Astrocyte of the cerebellum (primary cell): ENCODE data around the gene GAL3ST2.

ENCODE experiments used
- DNase-seq: peaks from one replicate; pipeline ENCODE4 v3.0.0-alpha.2; 2011; ENCODE audit warnings: low read depth
- H3K4me3 ChIP-seq: 2 replicates; pipeline ENCODE4 v1.5.1; 2011; ENCODE audit warnings: mild to moderate bottlenecking, low read depth, low read length, moderate library complexity
- in situ Hi-C: cut with HindIII; loops from 2 replicates; pipeline ENCODE4 v1.10.0; 2017; ENCODE audit warnings: low sequenced_read_pairs
- TF ChIP-seq, protein P1 (sequence below): IDR thresholded peaks from 2 replicates; pipeline ENCODE4 v1.5.1; 2012; ENCODE audit warnings: low read length, low read depth, moderate library complexity, mild to moderate bottlenecking; ENCODE audit errors: missing control alignments

GAL3ST2 gene

DNA sequence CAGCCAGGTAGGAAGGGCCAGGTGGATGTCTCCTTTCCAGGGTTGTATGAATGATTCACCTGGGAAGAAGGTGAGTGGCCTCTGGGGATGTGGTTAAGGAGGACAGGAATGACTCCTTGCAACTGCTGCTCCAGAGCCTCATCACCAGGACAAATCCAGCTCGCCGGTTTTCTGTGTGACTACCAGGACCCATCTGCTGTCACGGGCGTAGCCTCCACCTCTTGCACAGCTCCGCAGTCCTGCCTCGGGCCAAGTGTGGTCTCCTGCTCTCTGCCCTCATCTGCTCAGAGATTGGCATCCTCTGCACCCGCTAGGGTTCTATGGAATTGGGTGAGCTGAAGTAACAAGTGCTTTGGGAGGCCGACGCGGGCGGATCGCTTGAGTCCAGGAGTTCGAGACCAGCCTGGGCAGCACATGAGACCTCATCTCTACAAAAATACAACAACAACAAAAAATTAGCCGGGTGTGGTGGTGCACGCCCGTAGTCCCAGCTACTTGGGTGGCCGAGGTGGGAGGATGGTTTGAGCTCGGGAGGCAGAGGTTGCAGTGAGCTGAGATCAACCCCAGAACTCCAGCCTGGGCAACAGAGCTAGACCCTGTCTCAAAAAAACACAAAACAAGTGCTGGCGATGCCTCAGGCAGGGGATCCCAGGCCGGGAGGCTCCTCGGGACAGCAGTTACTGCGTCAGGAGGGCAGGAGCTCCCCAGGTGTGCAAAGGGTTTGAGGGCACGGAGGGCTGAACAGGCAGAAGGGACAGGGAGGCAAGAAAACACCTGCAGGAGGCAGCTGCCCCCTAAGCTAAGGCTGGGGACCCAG, 43.0 kb upstream of the GAL3ST2 start:
- DNase-seq: no peak
- in situ Hi-C loops: no loop called here

DNA sequence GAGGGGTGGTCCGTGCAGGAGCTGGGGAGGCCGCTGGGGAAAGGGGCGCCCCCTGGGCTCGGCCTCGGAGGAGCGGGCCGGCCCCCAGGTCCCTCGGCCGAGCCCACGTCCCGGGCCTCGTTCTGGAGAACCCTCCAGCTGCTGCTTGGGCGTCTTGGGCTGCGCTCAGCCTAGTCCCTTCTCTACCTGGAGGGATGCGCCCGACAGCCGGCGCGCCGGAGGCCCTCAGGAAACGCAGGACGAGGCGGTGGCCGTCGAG, 42.5 kb upstream of the GAL3ST2 start:
- in situ Hi-C loops: no loop called here
- TF ChIP-seq, protein P1, sequence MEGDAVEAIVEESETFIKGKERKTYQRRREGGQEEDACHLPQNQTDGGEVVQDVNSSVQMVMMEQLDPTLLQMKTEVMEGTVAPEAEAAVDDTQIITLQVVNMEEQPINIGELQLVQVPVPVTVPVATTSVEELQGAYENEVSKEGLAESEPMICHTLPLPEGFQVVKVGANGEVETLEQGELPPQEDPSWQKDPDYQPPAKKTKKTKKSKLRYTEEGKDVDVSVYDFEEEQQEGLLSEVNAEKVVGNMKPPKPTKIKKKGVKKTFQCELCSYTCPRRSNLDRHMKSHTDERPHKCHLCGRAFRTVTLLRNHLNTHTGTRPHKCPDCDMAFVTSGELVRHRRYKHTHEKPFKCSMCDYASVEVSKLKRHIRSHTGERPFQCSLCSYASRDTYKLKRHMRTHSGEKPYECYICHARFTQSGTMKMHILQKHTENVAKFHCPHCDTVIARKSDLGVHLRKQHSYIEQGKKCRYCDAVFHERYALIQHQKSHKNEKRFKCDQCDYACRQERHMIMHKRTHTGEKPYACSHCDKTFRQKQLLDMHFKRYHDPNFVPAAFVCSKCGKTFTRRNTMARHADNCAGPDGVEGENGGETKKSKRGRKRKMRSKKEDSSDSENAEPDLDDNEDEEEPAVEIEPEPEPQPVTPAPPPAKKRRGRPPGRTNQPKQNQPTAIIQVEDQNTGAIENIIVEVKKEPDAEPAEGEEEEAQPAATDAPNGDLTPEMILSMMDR: peak; percentile 19
- peak overlapping the region; percentile 77 for H3K4me3 ChIP-seq
- DNase-seq: no peak

More for the DNA sequence above, 43.0 kb upstream of the GAL3ST2 start:
- peak overlapping the region; percentile 77 for H3K4me3 ChIP-seq
- TF ChIP-seq, protein P1: no peak

DNA sequence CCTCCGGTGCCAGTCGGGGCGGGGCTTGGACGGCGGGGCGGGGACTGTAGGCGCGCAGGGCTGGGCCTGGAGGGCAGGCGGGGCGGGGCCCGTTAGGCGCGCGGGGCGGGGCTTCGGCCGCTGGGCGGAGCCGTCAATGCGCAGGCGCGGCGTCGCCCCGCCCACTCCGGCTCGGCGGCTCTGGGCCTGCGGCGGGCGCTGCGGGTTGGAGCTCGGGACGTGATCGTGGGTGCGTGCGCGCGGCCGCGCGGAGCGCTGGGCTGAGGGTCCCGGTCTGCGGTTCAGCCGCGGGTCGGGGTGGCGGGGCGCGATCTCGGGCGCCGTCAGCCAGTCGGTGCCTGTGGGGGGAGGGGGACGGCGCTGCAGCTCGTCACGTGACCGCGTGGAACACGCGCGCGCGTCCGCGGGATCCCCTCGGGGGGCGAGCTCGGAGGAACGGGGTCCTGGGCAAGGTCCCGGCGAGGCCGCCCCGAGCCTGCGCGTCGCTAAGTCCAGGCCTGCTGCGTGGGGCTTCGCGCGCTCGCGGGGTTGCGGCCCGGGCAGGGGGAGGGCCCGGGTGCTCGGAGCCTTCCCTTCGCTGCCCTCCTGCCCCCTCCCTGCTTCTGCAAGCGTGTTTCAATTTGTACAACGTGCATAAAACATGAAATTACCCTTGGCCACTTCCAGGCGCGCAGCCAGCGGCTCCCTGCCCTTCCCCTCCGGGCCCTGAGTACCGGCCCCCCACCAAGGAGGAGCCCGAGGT, 42.0 kb upstream of the GAL3ST2 start, which contains the start of gene D2HGDH:
Gene D2HGDH, plus strand, starts transcription at position 164 of the 742 bp plus-strand sequence. CDS start 595 bp downstream, outside the sequence.
- DNase-seq: peak; percentile 35

DNA sequence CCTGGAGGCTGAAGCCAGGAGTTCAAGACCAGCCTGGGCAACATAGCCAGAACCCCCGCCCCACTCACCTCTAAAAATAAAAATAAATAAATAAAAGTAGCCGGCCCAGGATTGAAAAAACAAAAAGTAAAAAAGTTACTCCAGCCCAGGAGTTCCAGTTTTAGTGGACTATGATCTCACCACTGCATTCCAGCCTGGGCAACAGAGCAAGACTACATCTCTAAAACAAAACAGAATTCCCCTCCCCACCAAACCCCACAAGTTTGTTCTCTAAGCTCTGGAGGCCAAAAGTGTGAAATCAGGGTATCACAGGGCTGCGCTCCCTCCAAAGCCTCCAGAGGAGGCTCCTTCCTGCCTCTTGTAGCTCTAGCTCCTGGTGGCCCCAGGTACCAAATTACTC, 40.5 kb upstream of the GAL3ST2 start:
- no peak for DNase-seq
- H3K4me3 ChIP-seq: no peak overlapping the region
- in situ Hi-C loops: no loop called here
- TF ChIP-seq, protein P1: no peak

More for the DNA sequence above, 42.0 kb upstream of the GAL3ST2 start, which contains the start of gene D2HGDH:
- in situ Hi-C loops: no loop called here
- peak within 1 kb of the TSS; percentile 77 for H3K4me3 ChIP-seq
- TF ChIP-seq, protein P1: no peak

DNA sequence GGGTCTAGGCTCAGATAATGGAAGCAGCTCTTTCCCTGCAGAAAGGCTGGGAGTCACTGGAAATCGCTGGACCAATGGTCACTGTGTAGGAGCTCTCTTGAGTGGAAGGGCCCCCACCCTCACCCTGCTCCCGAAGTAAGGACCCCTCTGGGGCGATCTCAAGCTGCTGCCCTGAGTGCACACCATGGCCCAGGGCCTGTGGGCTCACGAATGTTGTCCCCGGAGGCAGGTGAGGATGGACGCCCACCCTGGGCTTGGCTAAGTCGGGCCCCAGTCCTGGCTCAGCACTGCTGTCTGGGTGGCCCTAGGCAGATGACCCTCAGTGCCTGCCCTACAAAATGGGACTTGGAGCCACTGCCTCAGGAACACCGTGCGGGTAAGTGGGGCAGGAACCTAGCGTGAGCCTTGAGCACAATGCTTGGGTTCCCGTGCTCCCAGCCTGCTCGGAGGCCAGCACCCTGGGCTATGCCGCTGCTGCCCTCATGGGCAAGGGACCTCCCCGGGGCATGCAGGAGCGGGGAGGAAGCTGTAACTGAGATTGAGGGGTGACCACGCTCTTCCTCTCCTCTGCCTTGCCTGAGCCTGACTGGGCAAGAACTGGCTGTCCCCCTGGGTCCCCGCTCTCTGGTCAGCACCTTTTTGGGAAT, 38.5 kb upstream of the GAL3ST2 start:
- TF ChIP-seq, protein P1: no peak
- no peak for DNase-seq
- in situ Hi-C loops: no loop called here
- H3K4me3 ChIP-seq: no peak overlapping the region

DNA sequence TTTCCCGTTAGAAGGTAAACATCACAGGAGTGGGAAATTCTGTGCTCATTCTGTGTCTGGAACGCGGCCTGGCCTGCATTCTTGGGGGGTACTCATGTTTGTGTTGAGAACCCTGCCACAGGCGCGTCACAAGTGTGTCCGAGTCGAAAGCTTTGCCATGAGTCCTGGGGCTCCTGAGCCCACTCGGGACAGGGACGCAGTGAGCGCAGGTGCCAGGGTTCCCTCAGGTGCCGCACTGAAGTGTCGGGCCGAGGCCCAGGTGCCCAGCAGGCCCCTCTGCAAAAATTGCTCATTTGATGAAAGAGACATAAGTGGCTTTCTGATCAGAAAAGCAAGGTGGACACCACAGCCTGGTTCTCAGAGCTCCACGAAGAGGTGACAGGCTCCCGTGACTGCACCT, 37.4 kb upstream of the GAL3ST2 start:
- DNase-seq: no peak
- TF ChIP-seq, protein P1: no peak
- no peak overlapping the region for H3K4me3 ChIP-seq
- in situ Hi-C loops: no loop called here
